Stimulated activated naive CD4-positive, alpha-beta T cell (primary cell): ENCODE measurements around the gene LRRTM4.
"Not testable (repeated sequence)": the region's sequence is repeated elsewhere in the genome, so short reads cannot be mapped to it uniquely, and the experiment has no call there.

Experiments used
- DNase-seq, 6 experiments: peaks; one replicate each; lab custom pipeline; 2025; lab: John Stamatoyannopoulos, UW

The LRRTM4 gene

DNA sequence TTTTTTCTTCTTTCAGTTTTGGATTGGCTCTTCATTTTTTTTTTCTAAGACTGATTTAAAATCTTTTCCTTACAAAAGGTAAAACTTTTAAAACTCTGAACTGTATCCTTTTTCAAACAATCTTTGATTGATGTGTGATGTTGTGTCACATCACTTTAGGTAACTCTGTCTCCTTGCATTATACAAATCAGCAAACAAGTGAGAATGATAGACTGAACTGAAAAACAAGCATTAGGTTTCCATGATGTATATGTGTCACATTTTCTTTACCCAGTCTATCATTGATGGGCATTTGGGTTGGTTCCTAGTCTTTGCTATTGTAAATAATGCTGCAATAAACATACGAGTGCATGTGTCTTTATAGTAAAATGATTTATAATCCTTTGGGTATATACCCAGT lies 655.7 kb downstream of the LRRTM4 start:
- no peak for DNase-seq

DNA sequence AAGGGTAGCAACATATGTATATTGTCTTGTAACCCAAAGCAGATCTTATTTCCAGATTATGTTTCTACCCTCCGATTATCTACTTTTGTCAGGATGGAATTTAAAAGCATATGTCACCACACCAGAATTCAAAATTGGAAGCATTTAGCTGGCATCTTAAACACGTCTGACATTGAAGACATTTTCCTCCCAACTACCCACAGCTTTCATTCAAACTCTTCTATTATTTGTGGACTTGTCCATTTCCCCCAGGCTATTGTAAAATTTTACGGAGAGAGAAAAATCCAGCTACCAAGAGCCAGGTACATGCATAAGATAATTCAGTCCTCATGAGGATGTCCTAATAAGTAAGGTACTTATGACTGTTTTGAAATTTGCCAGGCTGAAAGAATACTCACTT lies 659.3 kb downstream of the LRRTM4 start:
- DNase-seq, result no peak

DNA sequence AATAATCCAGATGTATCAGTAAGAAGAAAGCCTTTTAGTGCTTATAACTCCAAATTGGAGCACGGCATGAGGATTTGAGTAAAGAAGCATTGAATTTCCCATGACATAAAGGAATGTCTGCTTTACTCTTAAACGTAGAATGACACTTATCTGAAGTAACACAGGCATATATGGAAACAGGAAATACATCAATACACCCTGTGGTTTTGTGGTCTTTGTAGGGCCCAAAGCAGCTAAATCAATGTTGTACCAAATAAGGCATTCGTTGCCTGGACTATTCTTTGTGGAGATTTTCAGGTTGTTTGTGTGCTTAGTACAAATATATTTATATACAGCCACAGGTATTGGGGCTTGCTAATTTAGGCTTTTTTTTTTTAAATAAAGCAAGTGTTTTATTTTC lies 660.5 kb downstream of the LRRTM4 start:
- no peak for DNase-seq

DNA sequence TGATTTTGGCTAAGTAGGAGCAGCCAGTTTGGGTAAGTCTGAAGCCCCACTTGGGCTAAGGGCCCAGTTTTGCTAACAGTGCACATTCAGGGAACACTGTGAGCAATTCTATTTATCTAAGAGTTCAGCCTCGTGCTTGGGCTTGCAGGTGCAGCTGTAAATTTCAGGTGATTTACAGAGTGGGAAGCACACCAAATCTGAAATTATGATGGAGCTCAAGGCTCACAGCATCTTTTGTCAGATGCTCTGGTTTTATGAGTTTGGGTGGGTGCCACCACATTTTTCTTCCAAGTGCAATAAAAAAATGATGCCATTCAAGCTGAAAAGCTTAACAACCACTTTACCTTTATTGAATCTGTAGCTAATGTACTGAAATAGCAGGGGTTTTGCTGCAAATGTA lies 671.2 kb downstream of the LRRTM4 start:
- DNase-seq, result no peak

DNA sequence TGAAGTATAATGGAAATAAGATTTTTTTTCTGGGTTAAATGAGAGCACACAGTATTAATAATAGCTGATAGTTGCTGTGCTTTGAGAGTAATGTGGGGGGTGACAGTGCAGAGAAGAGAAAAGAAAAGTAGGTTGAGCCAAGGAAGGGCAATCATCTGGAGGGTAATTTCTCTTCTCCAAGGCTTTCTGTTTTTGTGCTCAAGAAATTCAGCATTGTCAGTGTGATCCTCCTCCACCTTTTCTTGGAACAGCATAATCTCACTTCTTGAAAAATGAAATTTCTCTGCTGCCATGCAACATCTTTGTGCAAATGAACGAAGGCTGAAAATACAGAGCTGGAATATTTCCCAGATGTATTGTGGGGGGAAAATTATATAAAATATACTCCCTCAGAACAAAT lies 673.1 kb downstream of the LRRTM4 start:
- DNase-seq, result no peak

DNA sequence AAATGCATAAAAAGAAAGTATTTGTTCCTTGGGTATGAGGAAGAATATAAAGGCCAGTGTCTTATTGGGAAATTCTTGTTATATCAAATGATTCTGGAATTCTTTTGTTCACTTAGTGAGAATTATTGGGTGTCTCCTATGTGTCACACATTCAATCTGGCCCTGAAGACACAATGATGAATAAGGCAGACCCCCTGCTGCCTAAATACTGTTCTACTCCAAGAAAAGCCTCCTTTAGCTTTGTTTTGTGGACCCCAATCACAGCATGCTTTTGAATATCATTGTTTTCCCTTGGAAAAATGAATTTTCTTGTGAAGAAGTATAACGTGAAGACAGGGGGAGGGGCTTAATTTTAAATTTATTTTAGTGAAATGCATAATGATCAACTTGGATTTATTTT lies 682.4 kb downstream of the LRRTM4 start:
- DNase-seq, result no peak

DNA sequence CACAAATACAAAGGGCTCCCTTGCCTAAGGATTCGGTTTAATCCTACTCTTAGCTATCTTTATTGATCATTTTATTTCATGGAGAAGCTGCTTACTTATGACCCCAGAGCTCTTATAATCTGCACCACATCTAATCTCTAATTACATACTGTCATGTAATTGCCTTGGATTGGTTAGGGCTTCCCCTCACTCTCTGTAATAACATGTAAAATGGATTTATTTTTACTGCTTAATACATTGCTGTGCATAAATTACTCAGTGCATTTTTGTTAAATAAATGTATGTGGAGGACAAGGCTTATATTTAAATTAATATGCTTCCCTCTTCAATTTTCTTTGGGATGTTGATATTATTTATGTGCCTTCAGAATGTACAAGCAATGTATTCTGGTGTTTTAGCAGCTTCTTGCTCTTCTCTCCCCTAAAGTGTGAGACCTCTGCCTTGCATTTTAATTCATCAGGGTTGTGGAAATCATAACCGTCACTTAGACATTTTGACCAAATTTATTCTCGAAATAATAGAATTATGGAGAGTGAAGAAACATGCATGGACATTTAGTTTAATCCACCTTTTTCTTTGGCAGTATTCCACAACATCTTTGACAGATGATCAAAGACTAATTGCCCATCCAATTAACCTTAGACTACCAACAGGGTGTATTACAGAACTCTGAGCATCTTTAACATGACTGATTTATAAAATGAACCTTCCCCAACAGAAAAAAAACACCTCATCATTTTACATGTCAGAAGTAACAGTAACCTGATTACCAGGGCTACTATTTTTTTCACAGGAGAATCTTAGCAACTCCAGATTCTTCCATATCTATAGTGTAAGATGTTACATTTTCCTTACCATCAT lies 692.6 kb downstream of the LRRTM4 start:
- DNase-seq, result no peak

DNA sequence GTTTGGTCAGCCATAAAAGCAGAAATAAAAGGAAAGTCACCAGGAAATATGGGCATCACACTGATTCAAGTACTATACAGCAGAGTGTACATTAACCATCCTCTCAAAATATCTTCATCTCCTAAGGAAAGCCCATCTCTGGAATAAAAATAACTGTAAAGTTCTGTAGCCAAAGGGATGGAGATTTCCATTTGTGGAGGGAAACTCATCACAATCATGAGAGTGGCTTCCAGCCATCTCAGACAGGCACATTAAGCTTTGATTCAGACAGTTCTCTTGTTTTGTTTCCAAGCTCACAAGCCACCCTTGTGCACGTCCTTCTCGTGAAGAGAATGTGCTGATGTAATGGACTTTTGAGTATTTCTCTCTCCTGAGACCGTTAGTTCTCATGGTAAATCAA lies 695.5 kb downstream of the LRRTM4 start:
- no peak for DNase-seq

DNA sequence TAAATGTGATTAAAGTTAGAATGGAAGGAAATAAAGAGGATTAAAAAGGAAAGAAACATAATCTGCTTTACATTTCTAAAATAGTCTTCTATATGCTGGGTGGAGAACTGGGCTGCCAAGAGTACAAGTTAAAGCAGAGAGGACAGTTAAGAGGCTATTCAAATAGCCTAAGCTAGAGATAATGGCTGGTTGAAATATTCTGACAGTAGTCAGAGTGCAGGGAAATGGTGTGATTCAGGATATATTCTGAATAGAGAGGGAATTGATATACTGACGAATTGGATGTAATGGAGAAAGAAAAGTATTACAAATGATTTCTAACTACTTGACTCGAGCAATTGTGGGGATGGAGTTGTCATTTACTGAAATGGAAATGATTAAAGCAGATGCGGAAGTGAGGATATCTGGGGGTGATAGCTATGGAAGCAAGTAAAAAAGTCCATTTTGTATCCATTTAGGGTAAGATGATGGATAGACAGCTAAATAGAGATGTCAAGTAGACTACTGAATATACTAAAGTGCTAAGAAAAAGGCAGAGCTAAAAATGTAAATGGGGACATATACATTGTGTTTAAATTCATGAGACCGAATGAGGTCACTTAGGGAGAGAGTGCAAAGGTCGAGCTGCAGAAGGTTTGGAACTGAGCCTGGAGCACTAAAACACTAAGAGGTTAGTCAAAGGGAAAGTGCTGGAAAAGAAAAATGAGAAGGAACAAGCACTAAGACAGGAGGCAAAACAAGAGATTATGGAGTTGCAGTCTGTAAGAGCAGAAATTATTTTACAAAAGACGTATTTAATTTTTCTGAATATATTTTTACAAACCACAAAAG lies 696.8 kb downstream of the LRRTM4 start:
- DNase-seq, result no peak

DNA sequence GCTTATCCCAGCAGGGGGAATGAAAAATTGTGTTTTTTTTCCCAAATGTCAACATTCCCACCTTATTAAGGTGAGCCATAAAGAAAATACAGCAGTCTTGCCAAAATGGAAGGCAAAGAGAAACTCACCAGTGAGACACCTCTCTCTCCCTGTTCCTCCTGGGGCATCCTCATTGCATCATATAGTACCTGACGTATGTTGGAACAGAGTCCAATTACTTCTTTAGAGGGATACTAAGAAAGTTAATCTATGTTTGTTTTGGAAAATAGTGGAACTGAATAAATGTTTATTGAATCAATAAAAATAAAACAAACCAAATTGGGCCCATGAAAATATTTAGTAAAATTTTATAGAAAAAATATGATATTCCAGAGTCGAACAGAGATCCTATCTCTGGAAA lies 700.4 kb downstream of the LRRTM4 start:
- no peak for DNase-seq

DNA sequence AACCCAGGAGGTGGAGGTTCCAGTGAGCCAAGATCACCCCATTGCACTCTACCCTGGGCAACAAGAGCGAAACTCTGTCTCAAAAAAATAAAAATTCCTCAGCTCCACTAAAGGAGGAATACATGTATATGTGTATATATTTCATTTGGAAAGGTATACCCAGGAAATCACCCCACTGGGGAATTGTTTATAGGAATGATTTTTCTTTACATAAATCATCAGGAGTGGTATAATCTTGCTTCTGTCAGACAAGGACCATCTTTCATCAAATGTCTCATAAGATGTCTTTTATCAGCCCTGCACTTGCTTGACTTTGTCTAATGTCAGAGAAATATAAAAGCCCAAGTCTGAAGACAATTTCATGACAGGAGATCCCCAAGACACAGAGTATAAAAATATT lies 709.1 kb downstream of the LRRTM4 start:
- DNase-seq, result no peak

DNA sequence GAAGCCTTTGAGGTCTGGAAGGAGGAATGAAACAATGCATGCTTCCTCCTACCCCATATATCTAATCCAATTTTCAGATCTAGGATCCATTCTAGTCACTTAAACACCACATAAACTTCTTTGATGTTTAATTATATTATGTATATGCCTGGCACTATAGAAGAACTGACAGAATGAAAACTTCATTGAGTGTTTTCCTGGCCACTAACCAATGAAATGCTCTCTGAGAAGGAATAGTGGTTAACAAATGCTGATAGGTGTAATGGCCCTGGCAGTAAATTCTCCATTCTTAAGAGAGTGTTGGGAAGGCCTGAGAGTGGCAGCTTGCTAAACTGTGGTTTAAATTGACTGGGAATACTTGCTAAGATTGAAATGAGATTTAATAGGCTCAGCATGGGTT lies 710.0 kb downstream of the LRRTM4 start:
- no peak for DNase-seq

DNA sequence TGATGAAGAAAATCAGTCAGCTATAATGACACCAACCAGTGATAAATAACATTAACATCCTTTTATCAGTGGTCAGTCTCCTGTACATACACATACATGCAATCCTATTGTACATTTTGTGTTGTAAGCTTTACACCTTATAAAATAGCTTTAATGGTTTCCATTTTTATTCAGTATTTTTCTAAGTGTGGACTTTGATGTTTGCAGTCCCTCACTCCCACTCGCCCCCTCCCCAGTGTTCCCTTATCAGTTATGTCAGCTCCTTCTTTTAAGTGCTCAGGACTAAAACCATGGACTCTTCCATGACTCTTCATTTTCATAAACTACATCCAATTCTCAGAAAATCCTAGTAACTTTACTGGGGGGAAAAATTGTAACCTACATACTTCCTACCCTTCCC lies 713.0 kb downstream of the LRRTM4 start:
- DNase-seq, result no peak

DNA sequence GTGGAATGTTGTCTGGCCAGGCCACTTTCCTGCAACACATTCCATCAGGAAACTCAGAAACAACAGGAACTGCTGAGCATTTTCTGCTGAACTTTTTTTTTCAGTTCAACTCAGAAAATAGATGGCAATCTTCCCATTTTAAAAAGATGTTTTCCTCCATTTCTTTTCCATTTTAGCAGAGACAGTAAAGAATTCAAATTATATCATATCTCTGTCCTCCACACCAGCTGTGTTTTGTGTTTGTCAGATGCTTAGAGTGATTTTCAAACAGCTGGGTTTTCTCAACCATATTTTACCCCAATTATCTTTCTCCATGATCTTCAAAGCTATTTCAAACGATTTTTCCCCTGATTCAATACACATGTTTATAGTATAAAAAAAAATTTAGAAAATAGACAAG lies 713.4 kb downstream of the LRRTM4 start:
- DNase-seq, result no peak

DNA sequence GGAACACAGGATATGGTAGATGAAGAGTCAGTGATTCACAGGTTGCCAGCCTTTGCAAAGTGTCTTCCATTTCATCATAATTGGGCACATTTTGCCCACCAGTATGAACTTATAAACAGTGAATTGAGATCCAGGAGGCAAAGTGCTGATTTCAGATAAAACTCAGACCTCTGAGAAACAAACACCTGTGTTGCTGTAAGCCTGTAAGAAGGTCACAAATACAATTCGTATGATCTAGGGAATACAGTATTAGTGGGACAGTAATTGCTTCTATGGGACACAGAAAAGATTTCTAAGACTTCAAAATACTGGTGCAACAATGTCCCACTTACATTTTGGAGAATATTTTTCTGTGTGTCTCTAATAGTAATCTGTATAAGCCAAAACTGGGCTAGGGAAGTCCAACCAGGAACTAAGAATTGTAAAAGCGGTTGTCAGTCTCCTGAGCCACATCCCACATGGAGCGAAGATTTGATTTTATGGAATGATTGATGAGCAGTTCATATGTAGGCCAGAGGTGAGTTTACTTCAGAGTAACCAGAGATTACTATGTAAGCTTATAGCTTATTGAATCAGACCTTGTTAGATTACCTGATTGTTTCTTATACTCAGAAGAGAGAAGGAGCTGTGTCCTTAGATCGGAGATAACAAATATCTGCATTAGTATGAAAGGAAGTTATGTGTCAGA lies 728.4 kb downstream of the LRRTM4 start:
- DNase-seq, result no peak

DNA sequence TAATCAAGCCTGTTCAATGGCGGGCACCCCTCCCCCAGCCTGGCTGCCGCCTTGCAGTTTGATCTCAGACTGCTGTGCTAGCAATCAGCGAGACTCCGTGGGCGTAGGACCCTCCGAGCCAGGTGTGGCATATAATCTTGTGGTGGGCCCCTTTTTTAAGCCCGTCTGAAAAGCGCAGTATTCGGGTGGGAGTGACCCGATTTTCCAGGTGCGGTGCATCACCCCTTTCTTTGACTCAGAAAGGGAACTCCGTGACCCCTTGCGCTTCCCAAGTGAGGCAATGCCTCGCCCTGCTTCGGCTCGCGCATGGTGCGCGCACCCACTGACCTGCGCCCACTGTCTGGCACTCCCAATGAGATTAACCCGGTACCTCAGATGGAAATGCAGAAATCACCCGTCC lies 740.9 kb downstream of the LRRTM4 start:
- DNase-seq, result not testable (repeated sequence)

DNA sequence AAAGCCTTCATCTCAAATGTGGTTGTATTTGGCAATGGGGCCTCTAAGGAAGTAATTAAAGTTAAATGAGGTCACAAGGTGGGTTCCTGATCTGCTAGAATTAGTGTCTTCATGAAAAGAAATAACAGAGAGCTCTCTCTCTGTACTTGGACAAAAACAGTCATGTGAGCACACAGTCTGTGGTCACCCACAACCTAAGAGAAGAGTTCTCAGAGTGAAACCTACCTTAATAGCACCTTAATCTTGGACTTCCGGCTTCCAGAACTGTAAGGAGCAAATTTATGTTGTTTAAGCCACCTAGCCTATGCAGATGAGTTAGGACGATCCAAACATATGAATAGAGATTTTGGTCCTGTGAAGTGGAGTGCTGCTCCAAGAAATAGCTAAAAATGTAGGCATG lies 758.9 kb downstream of the LRRTM4 start:
- no peak for DNase-seq

DNA sequence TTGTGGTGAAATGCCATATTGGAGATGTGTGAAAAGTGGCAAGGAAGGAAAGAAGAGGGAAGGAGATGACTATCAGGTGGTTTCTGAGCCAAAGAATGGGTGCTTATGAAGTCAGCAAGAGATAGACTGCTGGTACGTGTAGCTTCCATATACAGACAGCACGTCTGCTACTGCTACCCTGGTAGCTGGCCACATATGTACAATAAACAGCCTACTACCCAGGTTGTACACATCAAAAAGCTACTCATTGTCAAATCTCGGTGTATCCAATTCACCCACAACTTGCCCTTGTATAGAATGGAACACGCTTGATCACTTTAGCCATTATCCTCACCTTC lies 761.8 kb downstream of the LRRTM4 start:
- DNase-seq, result no peak

DNA sequence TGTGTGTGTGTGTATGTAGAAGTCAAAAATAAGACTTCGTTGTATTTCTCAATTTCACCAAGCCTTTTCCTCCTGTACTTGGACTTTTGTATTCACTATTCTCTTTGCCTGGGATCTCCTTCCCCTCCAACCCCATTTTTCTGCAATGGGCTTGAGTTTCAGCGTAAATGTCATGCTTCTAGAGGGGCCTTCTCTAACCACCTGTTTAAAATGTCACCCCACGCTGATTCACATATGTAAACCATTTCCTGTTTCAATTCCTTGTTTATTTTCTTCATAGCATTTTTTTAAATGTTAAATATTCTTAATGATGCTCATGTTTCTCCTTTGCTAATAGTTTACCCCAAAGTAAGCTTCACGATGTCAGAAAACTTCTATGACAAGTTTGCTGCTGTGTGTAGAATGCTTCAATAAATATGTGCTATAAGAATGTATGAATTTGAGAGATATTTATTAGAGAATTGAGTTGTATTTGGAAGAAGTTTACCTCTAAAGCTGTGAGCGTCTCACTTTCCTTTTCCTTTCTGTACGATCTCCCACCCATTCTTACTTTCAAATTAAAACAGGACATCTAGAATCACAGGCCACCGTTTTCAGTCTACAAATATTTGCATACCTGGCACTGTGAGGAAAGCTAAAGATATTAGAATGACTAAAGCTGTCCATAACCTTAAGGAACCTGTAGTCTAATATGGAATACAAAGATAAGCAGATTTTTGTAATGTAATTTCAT lies 762.4 kb downstream of the LRRTM4 start:
- DNase-seq, result no peak

DNA sequence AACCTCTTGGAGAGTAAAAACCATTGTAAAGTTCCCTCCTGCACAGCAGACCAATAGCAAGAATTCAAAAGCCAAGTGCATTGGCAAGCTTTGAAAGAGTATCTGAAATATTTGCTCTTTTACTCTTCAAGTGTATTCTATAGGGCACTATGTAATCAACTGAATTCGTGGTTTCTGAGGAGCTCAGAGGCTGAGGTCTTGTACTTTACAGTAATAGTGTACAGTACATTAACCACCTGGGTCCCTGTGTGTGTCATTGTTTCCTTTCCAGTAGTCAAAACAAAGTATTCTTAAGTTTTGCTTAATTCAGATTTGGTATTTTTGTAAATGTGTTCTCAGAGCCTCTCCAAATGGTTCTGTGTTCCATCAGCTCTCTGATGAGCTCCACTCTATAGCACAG lies 769.7 kb downstream of the LRRTM4 start:
- no peak for DNase-seq

DNA sequence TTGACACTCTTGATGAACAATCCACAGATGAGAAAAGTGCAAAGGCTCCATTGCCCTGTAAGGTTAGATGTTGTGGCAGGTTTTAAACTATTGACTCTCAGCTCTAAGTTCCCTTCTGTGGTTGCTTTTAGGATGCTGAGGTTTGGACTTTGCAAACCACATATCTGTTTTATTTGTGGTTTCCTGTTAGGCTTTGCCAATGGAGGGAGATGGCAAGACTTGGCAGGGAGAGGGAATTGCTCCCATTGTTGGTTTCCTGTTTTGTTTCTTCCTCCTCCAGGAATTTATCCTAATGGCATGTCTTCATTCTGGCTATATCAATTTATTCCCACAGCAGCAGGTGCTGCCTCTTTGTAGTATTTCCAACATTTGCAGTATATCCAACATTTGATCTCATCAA lies 772.3 kb downstream of the LRRTM4 start:
- no peak for DNase-seq

DNA sequence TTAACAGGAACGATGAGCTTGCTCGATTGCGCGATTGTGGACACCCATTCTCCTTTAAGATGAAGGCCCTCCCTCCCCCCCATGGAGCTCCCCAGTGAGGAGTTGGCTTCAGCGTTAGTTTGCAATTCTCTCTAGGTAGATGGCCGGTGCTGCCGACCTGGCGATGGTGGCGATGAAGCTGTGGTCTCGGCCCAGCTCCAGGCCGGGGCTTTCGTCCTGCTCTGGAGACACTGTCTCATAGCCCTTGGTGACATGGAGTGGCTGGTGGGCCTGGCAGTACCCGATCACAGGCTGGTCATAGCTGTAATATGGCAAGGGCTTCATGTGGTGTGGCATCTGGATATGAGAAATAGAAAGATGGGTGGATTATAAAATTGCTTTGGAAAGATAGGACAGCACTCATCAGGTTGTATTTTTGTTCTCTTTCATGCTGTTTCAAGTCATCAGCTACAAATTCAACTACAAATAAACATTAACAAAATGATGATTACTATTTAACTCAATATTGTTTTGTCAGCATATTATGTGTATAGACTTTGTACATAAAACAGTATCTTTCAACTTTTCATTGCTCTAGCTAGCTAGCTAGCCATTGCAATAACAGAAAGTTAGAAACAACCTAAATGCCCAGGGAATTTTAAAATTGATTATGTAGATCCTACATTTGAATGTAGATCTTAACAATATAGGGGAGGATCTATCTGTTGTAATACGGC lies 773.4 kb downstream of the LRRTM4 start:
- no peak for DNase-seq
